Stimulated activated CD8-positive, alpha-beta memory T cell treated with anti-CD3 and anti-CD28 coated beads, Interleukin-2, amount 100 ng/mL, for 1 hour (primary cell): ENCODE data around the gene ZNF362.
A peak's percentile ranks its signal among the peaks of the same experiment; 100 is the strongest.
"Not testable (repeated sequence)": the region's sequence is repeated elsewhere in the genome, so short reads cannot be mapped to it uniquely, and the experiment has no call there.

ENCODE experiments used
- DNase-seq, 2 donors: peaks; one replicate each; pipeline ENCODE4 v3.0.0-alpha.2; 2020; ENCODE audit warnings: low read depth in 2 of 2

Gene ZNF362

DNA sequence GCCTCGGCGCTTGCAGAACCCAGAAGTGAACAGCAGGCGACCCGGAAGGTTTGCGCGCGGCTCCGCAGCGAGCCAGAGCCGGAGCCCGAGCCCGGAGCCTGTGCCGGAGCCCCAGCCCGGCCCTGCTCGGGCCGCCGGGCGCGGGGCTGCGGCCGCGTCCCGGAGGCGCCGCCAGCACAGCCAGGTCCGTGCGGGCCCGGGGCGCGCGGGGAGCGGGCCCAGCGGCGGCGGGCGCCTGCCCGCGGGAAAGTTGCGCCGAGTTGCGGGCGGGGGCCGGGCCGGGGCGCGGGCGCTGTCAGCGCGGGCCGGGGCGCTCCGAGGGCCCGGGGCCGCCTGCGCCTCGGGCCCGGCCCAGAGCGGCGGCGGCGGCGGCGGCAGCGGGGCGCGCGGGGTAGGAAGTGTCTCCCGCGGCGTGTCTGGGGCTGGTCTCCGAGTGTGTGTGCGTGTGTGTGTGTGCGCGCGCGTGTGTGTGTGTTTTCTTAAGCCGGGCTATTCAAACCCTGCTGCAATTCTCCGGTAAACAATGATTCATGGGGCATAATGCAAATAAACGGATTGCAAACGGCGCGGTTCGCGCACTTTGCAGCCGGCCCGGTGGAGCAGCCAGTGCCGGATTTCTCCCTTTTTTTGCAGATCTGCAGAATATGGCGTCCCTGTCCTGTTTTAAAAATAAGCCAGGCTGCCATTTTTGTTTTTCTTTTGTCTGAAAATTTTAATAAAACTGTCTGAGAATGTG, at the start of gene ZNF362:
Gene ZNF362 (plus strand): TSS at position 22 of the 736 bp plus-strand sequence. CDS start 14,083 bp downstream, outside the sequence.
- peak; percentile 34 to 43 for DNase-seq

GRCh38 chr1:33211972-33212371, 44.3 kb upstream of the ZNF362 start:
- DNase-seq, result no peak

DNA sequence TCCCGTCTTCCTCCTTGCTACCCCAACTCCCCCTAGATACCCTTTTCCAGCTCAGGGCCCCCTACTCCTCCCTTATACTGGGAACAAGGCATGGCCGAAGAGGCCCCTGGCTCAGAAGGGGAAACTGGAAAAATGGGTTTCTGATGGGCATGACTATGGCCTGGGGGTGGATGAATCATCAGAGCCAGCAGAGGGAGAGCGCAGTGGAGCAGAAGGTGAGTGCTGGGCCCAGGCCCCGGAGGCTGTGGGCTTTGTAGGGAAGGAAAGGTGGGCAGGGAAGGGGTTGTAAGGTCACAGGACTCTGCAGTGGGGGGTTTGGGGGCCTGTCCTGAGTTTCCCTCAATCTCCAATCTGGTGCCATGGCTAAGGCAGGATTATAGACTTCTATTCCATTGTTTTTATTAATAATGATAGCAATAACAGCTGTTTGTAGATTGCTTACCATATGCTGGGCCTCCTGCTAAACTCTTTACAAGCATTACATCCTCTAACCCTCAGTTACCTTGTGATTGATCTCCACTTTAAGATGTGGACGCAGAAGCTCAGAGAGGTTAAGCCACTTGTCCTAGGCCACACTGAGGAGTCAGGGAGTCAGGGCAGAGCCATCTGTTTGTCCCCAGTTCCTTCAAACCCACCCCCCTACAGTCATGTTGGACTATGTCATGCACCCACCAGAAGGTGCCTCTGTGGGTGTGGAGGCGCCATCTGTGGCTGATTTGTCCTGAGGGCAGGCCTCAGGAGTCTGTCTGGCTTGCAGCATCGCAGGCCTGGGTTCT, 36.2 kb upstream of the ZNF362 start:
- DNase-seq, result no peak

DNA sequence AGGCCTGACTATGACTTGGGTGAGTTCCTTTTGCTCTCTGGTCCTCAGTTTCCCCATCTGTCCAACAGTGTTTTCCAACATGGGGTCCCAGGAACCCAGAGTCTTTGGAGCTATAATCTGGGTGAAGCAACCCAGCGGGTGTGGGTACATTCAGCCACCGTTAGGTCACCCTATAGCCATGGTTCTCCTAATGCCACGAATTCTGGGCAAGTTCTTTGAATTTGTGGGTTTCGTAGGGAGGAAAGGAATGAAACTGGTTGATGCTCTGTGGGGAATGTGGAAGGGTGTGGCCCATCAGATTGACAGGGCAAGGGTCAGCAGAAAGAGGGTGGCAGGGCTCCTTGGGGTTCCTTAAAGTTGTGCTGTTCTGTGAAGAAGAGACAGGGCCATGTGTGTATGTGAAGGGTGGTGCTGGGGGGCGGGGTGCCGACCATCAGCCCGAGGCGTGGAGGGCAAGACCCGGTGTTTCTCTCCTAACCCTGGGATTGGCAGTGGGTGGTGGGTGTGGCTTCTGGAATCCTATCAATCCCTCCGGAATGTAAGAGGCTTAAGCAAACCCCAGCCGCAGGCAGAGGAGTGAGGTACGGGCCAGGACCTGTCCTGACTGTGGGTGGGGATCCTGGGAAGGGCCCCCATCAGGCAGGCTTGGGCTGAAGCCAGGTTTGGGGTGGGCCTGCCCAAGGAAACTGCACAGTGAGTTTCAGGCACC, 35.5 kb upstream of the ZNF362 start:
- DNase-seq, result no peak

GRCh38 chr1:33221385-33221758, 34.9 kb upstream of the ZNF362 start:
- DNase-seq, result no peak

GRCh38 chr1:33222381-33222780, 33.9 kb upstream of the ZNF362 start:
- no peak for DNase-seq

GRCh38 chr1:33224166-33224707, 32.1 kb upstream of the ZNF362 start:
- DNase-seq, result no peak

DNA sequence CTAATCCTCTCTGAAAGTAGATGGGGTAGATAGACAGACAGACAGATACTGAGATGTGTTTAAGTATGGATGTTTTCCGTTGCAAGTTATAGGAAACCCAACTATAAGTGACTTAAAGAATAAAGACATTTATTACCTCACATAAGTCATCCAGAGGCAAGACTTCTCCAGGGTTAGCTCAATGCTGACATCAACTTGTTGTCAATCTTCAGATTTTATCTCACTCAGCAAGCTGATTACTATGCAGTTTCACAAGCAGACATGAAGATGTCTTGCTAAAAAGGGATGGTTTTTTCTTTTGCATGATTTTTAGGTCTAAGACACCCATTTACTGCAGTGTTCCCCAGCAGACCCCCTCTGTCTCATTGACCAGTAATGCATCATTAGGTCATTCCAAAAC, 30.7 kb upstream of the ZNF362 start:
- DNase-seq, result no peak

- no peak for DNase-seq
Measured at GRCh38 chr1:33228935-33229487, 27.3 kb upstream of the ZNF362 start.

DNA sequence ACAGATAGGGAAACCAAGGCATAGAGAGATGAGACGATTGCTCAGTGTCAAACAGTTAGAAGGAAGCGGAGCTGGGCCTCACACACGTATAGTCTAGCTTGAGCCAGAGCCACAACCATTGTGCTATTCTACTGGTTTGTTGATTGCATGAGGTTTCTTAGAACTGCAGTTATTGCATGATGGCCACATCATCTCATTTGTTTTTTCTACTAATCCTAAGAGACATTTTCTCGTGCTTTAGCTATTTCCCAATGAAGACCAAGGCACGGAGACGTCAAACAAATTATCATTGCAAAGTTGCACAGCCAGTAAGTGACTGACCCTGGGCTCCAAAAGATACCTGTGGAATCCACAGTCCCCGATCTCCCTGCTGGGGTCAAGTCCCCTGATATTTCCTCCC, 25.1 kb upstream of the ZNF362 start:
- DNase-seq, result no peak

DNA sequence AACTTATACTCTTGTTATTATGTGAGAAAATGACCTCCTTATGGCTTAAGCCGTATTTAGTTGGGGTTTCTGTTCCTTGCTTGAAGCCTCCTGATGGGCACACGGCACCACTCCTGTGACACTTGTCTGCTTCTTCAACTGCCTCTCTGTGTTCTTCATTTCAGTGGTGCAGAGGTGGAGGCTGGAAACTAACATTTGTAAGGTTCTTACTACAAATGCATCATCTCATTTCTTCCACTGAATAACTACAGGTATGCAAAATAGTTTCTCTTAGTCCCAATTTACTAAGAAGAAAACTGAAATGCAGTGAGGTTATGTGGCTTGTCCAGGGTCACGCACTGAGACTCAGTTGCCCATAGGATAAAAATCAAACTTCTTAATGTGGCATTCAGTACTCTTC, 23.6 kb upstream of the ZNF362 start:
- no peak for DNase-seq

- DNase-seq, result no peak
Measured at GRCh38 chr1:33234131-33234530, 22.2 kb upstream of the ZNF362 start.

GRCh38 chr1:33234588-33234990, 21.7 kb upstream of the ZNF362 start:
- no peak for DNase-seq

GRCh38 chr1:33235521-33235920, 20.8 kb upstream of the ZNF362 start:
- DNase-seq, result no peak

DNA sequence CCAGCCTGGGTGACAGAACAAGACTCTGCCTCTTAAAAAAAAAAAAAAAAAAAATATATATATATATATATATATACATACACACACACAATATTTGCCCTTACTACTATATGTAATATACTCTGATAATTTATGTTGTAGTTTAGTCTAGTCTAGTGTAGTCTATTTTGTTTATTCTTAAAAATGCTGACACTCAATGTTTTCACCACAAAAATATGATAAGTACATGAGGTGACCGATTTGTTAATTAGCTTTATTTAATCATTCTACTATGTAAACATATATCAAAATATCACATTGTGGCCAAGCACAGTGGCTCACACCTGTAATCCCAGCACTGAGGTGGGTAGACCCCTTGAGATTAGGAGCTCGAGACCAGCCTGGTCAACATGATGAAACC, 19.8 kb upstream of the ZNF362 start:
- DNase-seq, result no peak

DNA sequence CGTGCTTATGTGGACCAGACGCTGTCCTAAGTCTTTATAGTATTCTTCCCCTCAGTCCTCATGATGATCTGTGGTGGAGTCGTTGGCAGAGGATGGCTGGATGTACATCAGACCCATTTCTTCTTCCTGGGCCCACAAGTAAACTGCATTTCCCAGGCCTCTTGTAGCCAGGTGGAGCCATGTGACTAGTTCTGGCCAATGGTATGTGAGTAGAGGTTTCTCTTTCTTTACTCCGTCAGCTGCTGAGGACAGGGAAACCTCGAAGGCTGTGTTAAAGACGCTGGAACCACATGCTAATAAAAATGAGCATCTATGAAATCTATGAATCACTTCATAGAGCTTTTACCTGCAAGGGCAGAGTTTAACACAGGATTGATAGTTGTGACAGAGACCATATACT, 18.7 kb upstream of the ZNF362 start:
- DNase-seq, result no peak

DNA sequence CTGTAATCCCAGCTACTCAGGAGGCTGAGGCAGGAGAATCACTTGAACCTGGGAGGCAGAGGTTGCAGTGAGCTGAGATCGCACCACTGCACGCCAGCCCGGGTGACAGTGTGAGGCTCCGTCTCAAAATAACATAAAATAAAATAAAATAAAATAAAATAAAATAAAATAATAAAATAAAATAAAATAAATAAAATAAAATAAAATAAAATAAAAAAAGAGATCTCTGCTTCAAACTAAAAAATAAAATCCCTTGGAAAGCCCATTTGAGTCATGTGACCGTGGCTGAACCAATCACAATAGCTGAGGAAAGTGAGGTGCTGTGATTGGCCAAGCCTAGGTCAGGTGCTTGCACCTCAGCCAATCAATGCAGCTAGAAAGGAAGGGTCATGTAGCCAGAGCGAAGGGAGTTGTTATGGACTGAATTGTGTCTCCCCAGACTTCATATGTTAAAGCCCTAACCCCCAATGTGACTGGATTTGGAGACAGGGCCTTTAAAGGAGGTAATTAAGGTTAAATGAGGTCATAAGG, 18.0 kb upstream of the ZNF362 start:
- DNase-seq, result not testable (repeated sequence)

DNA sequence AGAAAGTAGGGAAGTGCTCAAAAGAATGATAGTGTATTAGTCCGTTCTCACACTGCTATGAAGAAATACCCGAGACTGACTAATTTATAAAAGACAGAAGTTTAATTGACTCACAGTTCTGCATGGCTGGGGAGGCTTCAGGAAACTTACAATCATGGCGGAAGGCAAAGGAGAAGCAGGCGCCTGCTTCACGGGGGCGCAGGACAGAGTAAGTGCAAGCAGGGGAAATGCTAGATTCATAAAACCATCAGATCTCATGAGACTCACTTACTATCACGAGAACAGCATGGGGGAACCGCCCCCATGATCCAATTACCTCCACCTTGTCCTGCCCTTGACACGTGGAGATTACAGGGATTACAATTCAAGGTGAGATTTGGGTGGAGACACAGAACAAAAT, 16.9 kb upstream of the ZNF362 start:
- DNase-seq, result not testable (repeated sequence)

DNA sequence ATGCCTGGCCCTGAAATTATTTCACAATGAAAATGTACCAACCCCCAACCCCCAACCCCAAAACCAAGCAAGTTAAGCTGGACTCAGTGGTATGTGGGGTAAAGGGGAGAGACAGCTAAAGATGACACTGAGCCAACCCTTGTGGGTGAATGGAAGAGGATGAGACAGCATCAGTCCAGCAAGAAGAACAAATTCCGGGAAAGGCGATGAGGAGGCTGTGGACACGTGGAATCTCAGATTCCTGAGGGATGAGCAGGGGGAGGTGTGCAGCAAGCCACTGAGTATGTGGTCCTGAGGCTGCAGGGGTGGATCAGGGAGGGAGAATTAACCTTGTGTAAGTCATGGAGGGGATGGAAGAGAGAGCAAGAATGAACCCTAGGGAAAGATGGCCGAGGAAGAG, 14.4 kb upstream of the ZNF362 start:
- DNase-seq, result no peak

GRCh38 chr1:33242652-33243051, 13.6 kb upstream of the ZNF362 start:
- no peak for DNase-seq

DNA sequence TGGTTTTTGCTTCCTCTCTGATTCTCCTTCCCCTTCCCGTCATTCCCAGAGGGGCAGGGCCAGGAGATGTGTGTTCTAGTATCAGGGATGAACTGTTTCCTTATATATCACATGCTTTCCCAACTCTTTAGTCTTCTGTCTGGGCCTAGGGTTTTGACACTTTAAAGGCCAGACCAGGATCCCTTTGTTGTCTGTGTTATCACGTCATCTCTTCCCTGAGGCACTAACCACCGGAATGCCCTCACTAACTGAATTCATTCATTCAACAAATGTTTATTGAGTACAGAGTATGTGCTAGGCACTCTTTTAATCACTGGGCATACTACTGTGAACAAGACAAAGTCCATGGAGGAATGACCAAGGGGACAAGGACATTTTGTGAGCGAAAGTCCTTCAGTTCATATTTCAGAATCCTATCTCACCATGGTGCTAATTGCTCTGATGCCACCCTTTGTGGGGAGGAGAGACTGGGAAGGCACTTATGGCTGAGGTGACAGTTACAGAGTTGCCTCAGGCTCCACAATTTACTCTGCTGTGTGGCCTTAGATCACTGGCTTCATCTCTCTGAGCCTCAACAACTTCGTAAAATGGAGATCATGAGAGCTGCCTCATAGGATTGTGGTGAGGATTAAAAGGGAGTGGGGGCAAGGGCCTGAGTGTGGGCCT, 12.0 kb upstream of the ZNF362 start:
- DNase-seq, result no peak
